HepG2 (cell line): ENCODE measurements around the gene JAGN1. TPM values are rescaled to one million over a fixed set of nuclear protein-coding genes. Genes with fewer than 3 reads are reported as not detected.

Experiments
- MIER3 ChIP-seq: IDR thresholded peaks from 2 replicates; pipeline ENCODE4 v1.6.1; 2016; ENCODE audit warnings: missing compliant biosample characterization, borderline replicate concordance
- NCOR1 ChIP-seq: fragments of 200-600 bp; sonication (generic); IDR thresholded peaks from 2 replicates; pipeline ENCODE4 v1.7.0; 2017; ENCODE audit warnings: antibody characterized with exemption, low read length, borderline replicate concordance
- ZNF326 ChIP-seq: sonication (generic); formaldehyde crosslinking; IDR thresholded peaks from 2 replicates; pipeline ENCODE4 v1.4.0; 2020; ENCODE audit warnings: missing genetic modification reagents, borderline replicate concordance
- ZNF367 ChIP-seq: sonication (generic); formaldehyde crosslinking; IDR thresholded peaks from 2 replicates; pipeline ENCODE4 v1.4.0; 2020; ENCODE audit warnings: missing genetic modification reagents, borderline replicate concordance
- ZNF674 ChIP-seq: sonication (generic); formaldehyde crosslinking; IDR thresholded peaks from 2 replicates; pipeline ENCODE4 v1.5.0; 2020; ENCODE audit warnings: low read depth, mild to moderate bottlenecking, missing genetic modification reagents
- ZNF775 ChIP-seq: sonication (generic); formaldehyde crosslinking; IDR thresholded peaks from 2 replicates; pipeline ENCODE4 v1.4.0; 2020; ENCODE audit warnings: missing genetic modification reagents, mild to moderate bottlenecking, moderate library complexity, borderline replicate concordance
- polyA plus RNA-seq, 8 experiments: library from polyadenylated mRNA; depleted of rRNA in 3 of 8; stranded (reverse) in 7 of 8; unstranded in 1 of 8; fragments of >200 nt; fragmentation: Illumina TruSeq in 4 of 8; extraction: Trizol in 4 of 8; gene quantifications; 2 replicates each; pipeline versions ENCODE4 v1.2.1 to v1.2.3, GENCODE V29; 2011 to 2016; ENCODE audit warnings: low read depth in 4 of 8, missing spikeins in 1 of 8, mixed read lengths in 1 of 8; ENCODE audit not compliant: insufficient read depth in 1 of 8
- total RNA-seq, 5 experiments: library from RNA; depleted of rRNA; stranded (reverse); fragments of >200 nt; fragmentation: Illumina TruSeq; extraction: Trizol; gene quantifications; 2 replicates each; pipeline ENCODE4 v1.2.3, GENCODE V29; 2016; ENCODE audit warnings: low read depth in 1 of 5
- TF ChIP-seq, protein P1 (sequence below): IDR thresholded peaks from 2 replicates; pipeline ENCODE4 v1.6.1; 2016; ENCODE audit warnings: low read depth, borderline replicate concordance
- TF ChIP-seq, protein P2 (sequence below): sonication (generic); formaldehyde crosslinking; IDR thresholded peaks from 2 replicates; pipeline ENCODE4 v1.5.0; 2020; ENCODE audit warnings: mild to moderate bottlenecking, missing genetic modification reagents, borderline replicate concordance
- TF ChIP-seq, protein P3 (sequence below), 2 experiments: IDR thresholded peaks; 2 replicates each; pipeline ENCODE4 v1.6.1; 2011 to 2012; ENCODE audit warnings: low read length in 2 of 2, borderline replicate concordance in 1 of 2, low read depth in 1 of 2, mild to moderate bottlenecking in 1 of 2, moderate library complexity in 1 of 2
- TF ChIP-seq, protein P4 (sequence below): sonication (generic); formaldehyde crosslinking; IDR thresholded peaks from 2 replicates; pipeline ENCODE4 v1.4.0; 2020; ENCODE audit warnings: missing genetic modification reagents, borderline replicate concordance

The JAGN1 gene
- total and polyA plus RNA-seq, 2 of the 13 experiments (the other 11 are each of a cell fraction or from before 2014, with no cell fraction given) = 49.9 to 50.9 TPM

DNA sequence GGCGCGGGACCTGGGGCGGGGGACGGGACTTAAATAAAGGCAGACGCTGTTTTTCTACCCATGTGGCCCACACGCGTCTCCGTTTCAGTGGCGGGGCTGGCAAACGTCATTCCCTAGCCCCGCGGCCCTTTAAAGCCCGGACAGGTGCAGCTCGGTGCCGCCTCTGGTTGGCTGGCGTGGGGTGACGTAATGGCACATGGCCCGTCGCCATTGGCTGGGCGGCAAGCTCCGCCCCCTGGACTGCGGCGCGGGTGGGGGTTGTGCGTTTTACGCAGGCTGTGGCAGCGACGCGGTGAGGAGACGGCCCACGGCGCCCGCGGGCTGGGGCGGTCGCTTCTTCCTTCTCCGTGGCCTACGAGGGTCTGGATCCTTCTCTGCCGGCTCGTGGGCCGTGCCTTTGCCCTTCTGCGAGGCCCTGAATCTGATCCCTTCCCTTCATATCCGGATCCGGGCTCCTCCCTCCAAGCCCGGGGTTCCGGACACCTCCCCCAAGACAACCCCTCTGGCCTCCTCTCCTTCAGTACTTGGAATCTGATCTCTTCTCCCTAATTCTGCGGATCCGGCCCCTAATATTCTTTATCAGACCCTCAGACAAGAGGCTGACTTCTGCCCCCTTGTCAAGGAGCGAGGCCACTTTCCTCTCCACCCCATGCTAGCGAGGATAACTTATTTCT is 43.3 kb downstream of the JAGN1 start, which contains the start of gene CRELD1 (continued):
- TF ChIP-seq NCOR1 = no peak
- TF ChIP-seq ZNF367 (CRISPR knock-in tag) = peak; percentile 97
- TF ChIP-seq ZNF674 = no peak
- TF ChIP-seq, protein P1, sequence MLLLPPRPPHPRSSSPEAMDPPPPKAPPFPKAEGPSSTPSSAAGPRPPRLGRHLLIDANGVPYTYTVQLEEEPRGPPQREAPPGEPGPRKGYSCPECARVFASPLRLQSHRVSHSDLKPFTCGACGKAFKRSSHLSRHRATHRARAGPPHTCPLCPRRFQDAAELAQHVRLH = peak; percentile 39; the same call in 1 of the 2 replicates
- TF ChIP-seq, protein P2, sequence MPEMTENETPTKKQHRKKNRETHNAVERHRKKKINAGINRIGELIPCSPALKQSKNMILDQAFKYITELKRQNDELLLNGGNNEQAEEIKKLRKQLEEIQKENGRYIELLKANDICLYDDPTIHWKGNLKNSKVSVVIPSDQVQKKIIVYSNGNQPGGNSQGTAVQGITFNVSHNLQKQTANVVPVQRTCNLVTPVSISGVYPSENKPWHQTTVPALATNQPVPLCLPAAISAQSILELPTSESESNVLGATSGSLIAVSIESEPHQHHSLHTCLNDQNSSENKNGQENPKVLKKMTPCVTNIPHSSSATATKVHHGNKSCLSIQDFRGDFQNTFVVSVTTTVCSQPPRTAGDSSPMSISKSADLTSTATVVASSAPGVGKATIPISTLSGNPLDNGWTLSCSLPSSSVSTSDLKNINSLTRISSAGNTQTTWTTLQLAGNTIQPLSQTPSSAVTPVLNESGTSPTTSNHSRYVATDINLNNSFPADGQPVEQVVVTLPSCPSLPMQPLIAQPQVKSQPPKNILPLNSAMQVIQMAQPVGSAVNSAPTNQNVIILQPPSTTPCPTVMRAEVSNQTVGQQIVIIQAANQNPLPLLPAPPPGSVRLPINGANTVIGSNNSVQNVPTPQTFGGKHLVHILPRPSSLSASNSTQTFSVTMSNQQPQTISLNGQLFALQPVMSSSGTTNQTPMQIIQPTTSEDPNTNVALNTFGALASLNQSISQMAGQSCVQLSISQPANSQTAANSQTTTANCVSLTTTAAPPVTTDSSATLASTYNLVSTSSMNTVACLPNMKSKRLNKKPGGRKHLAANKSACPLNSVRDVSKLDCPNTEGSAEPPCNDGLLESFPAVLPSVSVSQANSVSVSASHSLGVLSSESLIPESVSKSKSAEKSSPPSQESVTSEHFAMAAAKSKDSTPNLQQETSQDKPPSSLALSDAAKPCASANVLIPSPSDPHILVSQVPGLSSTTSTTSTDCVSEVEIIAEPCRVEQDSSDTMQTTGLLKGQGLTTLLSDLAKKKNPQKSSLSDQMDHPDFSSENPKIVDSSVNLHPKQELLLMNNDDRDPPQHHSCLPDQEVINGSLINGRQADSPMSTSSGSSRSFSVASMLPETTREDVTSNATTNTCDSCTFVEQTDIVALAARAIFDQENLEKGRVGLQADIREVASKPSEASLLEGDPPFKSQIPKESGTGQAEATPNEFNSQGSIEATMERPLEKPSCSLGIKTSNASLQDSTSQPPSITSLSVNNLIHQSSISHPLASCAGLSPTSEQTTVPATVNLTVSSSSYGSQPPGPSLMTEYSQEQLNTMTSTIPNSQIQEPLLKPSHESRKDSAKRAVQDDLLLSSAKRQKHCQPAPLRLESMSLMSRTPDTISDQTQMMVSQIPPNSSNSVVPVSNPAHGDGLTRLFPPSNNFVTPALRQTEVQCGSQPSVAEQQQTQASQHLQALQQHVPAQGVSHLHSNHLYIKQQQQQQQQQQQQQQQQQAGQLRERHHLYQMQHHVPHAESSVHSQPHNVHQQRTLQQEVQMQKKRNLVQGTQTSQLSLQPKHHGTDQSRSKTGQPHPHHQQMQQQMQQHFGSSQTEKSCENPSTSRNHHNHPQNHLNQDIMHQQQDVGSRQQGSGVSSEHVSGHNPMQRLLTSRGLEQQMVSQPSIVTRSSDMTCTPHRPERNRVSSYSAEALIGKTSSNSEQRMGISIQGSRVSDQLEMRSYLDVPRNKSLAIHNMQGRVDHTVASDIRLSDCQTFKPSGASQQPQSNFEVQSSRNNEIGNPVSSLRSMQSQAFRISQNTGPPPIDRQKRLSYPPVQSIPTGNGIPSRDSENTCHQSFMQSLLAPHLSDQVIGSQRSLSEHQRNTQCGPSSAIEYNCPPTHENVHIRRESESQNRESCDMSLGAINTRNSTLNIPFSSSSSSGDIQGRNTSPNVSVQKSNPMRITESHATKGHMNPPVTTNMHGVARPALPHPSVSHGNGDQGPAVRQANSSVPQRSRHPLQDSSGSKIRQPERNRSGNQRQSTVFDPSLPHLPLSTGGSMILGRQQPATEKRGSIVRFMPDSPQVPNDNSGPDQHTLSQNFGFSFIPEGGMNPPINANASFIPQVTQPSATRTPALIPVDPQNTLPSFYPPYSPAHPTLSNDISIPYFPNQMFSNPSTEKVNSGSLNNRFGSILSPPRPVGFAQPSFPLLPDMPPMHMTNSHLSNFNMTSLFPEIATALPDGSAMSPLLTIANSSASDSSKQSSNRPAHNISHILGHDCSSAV (CRISPR knock-in tag) = no peak
- TF ChIP-seq MIER3 (CRISPR knock-in tag) = peak; percentile 80; the same call in 1 of the 2 replicates
- TF ChIP-seq ZNF775 (CRISPR knock-in tag) = no peak
- TF ChIP-seq, protein P3, sequence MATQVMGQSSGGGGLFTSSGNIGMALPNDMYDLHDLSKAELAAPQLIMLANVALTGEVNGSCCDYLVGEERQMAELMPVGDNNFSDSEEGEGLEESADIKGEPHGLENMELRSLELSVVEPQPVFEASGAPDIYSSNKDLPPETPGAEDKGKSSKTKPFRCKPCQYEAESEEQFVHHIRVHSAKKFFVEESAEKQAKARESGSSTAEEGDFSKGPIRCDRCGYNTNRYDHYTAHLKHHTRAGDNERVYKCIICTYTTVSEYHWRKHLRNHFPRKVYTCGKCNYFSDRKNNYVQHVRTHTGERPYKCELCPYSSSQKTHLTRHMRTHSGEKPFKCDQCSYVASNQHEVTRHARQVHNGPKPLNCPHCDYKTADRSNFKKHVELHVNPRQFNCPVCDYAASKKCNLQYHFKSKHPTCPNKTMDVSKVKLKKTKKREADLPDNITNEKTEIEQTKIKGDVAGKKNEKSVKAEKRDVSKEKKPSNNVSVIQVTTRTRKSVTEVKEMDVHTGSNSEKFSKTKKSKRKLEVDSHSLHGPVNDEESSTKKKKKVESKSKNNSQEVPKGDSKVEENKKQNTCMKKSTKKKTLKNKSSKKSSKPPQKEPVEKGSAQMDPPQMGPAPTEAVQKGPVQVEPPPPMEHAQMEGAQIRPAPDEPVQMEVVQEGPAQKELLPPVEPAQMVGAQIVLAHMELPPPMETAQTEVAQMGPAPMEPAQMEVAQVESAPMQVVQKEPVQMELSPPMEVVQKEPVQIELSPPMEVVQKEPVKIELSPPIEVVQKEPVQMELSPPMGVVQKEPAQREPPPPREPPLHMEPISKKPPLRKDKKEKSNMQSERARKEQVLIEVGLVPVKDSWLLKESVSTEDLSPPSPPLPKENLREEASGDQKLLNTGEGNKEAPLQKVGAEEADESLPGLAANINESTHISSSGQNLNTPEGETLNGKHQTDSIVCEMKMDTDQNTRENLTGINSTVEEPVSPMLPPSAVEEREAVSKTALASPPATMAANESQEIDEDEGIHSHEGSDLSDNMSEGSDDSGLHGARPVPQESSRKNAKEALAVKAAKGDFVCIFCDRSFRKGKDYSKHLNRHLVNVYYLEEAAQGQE (IDR thresholded peaks at IDR 0.05; ENCODE audit: borderline replicate concordance in 1 of 2, low read depth in 1 of 2, low read length in 2 of 2) = peak in 1 of 2 experiments; percentile 41; a peak in 1 of 4 replicates
- TF ChIP-seq, protein P4, sequence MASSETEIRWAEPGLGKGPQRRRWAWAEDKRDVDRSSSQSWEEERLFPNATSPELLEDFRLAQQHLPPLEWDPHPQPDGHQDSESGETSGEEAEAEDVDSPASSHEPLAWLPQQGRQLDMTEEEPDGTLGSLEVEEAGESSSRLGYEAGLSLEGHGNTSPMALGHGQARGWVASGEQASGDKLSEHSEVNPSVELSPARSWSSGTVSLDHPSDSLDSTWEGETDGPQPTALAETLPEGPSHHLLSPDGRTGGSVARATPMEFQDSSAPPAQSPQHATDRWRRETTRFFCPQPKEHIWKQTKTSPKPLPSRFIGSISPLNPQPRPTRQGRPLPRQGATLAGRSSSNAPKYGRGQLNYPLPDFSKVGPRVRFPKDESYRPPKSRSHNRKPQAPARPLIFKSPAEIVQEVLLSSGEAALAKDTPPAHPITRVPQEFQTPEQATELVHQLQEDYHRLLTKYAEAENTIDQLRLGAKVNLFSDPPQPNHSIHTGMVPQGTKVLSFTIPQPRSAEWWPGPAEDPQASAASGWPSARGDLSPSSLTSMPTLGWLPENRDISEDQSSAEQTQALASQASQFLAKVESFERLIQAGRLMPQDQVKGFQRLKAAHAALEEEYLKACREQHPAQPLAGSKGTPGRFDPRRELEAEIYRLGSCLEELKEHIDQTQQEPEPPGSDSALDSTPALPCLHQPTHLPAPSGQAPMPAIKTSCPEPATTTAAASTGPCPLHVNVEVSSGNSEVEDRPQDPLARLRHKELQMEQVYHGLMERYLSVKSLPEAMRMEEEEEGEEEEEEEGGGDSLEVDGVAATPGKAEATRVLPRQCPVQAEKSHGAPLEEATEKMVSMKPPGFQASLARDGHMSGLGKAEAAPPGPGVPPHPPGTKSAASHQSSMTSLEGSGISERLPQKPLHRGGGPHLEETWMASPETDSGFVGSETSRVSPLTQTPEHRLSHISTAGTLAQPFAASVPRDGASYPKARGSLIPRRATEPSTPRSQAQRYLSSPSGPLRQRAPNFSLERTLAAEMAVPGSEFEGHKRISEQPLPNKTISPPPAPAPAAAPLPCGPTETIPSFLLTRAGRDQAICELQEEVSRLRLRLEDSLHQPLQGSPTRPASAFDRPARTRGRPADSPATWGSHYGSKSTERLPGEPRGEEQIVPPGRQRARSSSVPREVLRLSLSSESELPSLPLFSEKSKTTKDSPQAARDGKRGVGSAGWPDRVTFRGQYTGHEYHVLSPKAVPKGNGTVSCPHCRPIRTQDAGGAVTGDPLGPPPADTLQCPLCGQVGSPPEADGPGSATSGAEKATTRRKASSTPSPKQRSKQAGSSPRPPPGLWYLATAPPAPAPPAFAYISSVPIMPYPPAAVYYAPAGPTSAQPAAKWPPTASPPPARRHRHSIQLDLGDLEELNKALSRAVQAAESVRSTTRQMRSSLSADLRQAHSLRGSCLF (CRISPR knock-in tag) = no peak
- no peak for TF ChIP-seq ZNF326 (CRISPR knock-in tag)
